SK-N-SH (cell line): ENCODE results near the gene RAB10. TPM values are rescaled to one million over a fixed set of nuclear protein-coding genes. Genes with fewer than 3 reads are reported as not detected.

ENCODE experiments used
- CTCF ChIA-PET: fragments of 300-600, 350-600 bp; formaldehyde crosslinking; extraction: SDS; loops from one replicate; lab custom pipeline; 2021; lab: Yijun Ruan, JAX
- POLR2A ChIA-PET: fragments of 350-600 bp; sonication (Branson Sonifier 250); formaldehyde crosslinking; extraction: SDS; loops from one replicate; lab custom pipeline; 2020; ENCODE audit warnings: antibody characterized with exemption, inconsistent platforms; lab: Yijun Ruan, JAX
- DNase-seq: peaks from one replicate; pipeline ENCODE4 v3.0.0; 2012
- H2AFZ ChIP-seq: fragments of 200-600 bp; sonication (generic); 2 replicates; pipeline ENCODE4 v1.8.1; 2016; ENCODE audit warnings: antibody characterized with exemption, mild to moderate bottlenecking, low read depth
- H3F3A ChIP-seq: fragments of 200-600 bp; sonication (generic); replicated peaks from 2 replicates; pipeline ENCODE3; 2016; ENCODE audit warnings: antibody characterized with exemption, mild to moderate bottlenecking; ENCODE audit not compliant: insufficient read depth
- H3K27ac ChIP-seq, 2 experiments: fragments of 200-500 bp in 1 of 2; fragments of 200-600 bp in 1 of 2; sonication (Bioruptor generic) in 1 of 2; sonication (generic), shearing (Covaris generic) in 1 of 2; 2 replicates each; pipeline versions ENCODE4 v1.5.1 to v1.6.1; 2014 to 2016; ENCODE audit warnings: low read depth in 2 of 2, inconsistent platforms in 1 of 2, low read length in 1 of 2, mild to moderate bottlenecking in 1 of 2, mixed read lengths in 1 of 2
- H3K27me3 ChIP-seq: fragments of 200-600 bp; sonication (generic), shearing (Covaris generic); 2 replicates; pipeline ENCODE4 v1.6.1; 2016; ENCODE audit warnings: mixed run types; ENCODE audit not compliant: insufficient read depth
- H3K36me3 ChIP-seq, 2 experiments: fragments of 200-500 bp in 1 of 2; fragments of 200-600 bp in 1 of 2; sonication (Bioruptor generic) in 1 of 2; sonication (generic) in 1 of 2; replicated peaks in 1 of 2; 2 replicates each; pipeline versions ENCODE3 to v1.5.1; 2014 to 2016; ENCODE audit warnings: low read length in 1 of 2, mild to moderate bottlenecking in 1 of 2; ENCODE audit not compliant: insufficient read depth in 2 of 2, control insufficient read depth in 1 of 2
- H3K4me1 ChIP-seq, 2 experiments: fragments of 200-500 bp in 1 of 2; fragments of 200-600 bp in 1 of 2; sonication (Bioruptor generic) in 1 of 2; sonication (generic), shearing (Covaris generic) in 1 of 2; 2 replicates each; pipeline versions ENCODE4 v1.5.1 to v1.6.1; 2014 to 2016; ENCODE audit warnings: low read depth in 1 of 2, low read length in 1 of 2, mixed run types in 1 of 2; ENCODE audit not compliant: insufficient read depth in 2 of 2, control insufficient read depth in 1 of 2
- H3K4me2 ChIP-seq: fragments of 200-600 bp; sonication (generic), shearing (Covaris generic); 2 replicates; pipeline ENCODE4 v1.6.1; 2017; ENCODE audit warnings: mixed run types
- H3K4me3 ChIP-seq, 2 experiments: fragments of 200-500 bp in 1 of 2; fragments of 200-600 bp in 1 of 2; sonication (Bioruptor generic) in 1 of 2; sonication (generic), shearing (Covaris generic) in 1 of 2; 2 replicates each; pipeline versions ENCODE4 v1.5.1 to v1.8.1; 2014 to 2016; ENCODE audit warnings: low read depth in 2 of 2, inconsistent platforms in 1 of 2, low read length in 1 of 2, mild to moderate bottlenecking in 1 of 2, mixed read lengths in 1 of 2, moderate library complexity in 1 of 2
- H3K79me2 ChIP-seq: fragments of 200-600 bp; sonication (generic); 2 replicates; pipeline ENCODE4 v1.8.1; 2017; ENCODE audit warnings: mild to moderate bottlenecking; ENCODE audit not compliant: insufficient read depth
- H3K9ac ChIP-seq: fragments of 200-600 bp; sonication (generic); 2 replicates; pipeline ENCODE4 v1.6.1; 2017; ENCODE audit warnings: mixed run types
- H3K9me2 ChIP-seq: fragments of 200-600 bp; sonication (generic); 2 replicates; pipeline ENCODE4 v1.6.1; 2017; ENCODE audit warnings: mixed run types
- H3K9me3 ChIP-seq: fragments of 200-600 bp; sonication (generic); 2 replicates; pipeline ENCODE4 v1.6.1; 2017; ENCODE audit warnings: mixed run types, mild to moderate bottlenecking, moderate library complexity
- H4K20me1 ChIP-seq: fragments of 200-600 bp; sonication (generic); 2 replicates; pipeline ENCODE4 v1.6.1; 2017; ENCODE audit warnings: mild to moderate bottlenecking, mixed run types; ENCODE audit not compliant: insufficient read depth
- CHD2 ChIP-seq: fragments of 150-350 bp; IDR thresholded peaks from 2 replicates; pipeline ENCODE4 v1.6.1; 2018; ENCODE audit warnings: low read length; ENCODE audit not compliant: partially characterized antibody
- EP300 ChIP-seq, 2 experiments: IDR thresholded peaks; 2 replicates each; pipeline versions ENCODE4 v1.4.0 to v1.6.1; 2012; ENCODE audit warnings: borderline replicate concordance in 1 of 2, low read depth in 1 of 2, low read length in 1 of 2
- EZH2phosphoT487 ChIP-seq: fragments of 200-600 bp; sonication (generic); IDR thresholded peaks from 2 replicates; pipeline ENCODE4 v1.6.1; 2017; ENCODE audit warnings: low read depth, mixed run types, mild to moderate bottlenecking, antibody characterized with exemption, moderate library complexity, borderline replicate concordance
- FOSL2 ChIP-seq: IDR thresholded peaks from 2 replicates; pipeline ENCODE4 v1.4.0; 2012; ENCODE audit warnings: low read depth, mild to moderate bottlenecking, moderate library complexity, borderline replicate concordance
- FOXJ3 ChIP-seq: sonication (generic); formaldehyde crosslinking; IDR thresholded peaks from 2 replicates; pipeline ENCODE4 v1.5.1; 2020; ENCODE audit warnings: mild to moderate bottlenecking, missing genetic modification reagents
- GABPA ChIP-seq: IDR thresholded peaks from 2 replicates; pipeline ENCODE4 v1.4.0; 2012; ENCODE audit warnings: low read depth, mild to moderate bottlenecking
- MEF2A ChIP-seq: IDR thresholded peaks from 2 replicates; pipeline ENCODE4 v1.4.0; 2012; ENCODE audit warnings: low read depth, borderline replicate concordance
- MXI1 ChIP-seq: IDR thresholded peaks from 2 replicates; pipeline ENCODE4 v1.6.1; 2012; ENCODE audit warnings: mild to moderate bottlenecking, low read depth, low read length, improper control_type of control experiment
- POLR2AphosphoS5 ChIP-seq: IDR thresholded peaks from 2 replicates; pipeline ENCODE4 v1.6.1; 2012; ENCODE audit warnings: low read depth, low read length
- RCOR1 ChIP-seq: fragments of 150-350 bp; IDR thresholded peaks from 2 replicates; pipeline ENCODE4 v1.6.1; 2017; ENCODE audit warnings: antibody characterized with exemption, low read length
- RFX5 ChIP-seq: IDR thresholded peaks from 2 replicates; pipeline ENCODE4 v1.6.1; 2012; ENCODE audit warnings: mild to moderate bottlenecking, improper control_type of control experiment, low read length
- RXRA ChIP-seq: IDR thresholded peaks from 2 replicates; pipeline ENCODE4 v1.4.0; 2012; ENCODE audit warnings: low read depth, mild to moderate bottlenecking, borderline replicate concordance
- TAF1 ChIP-seq: IDR thresholded peaks from 2 replicates; pipeline ENCODE4 v1.6.1; 2012; ENCODE audit warnings: low read depth, mild to moderate bottlenecking, low read length, moderate library complexity, borderline replicate concordance
- YY1 ChIP-seq: IDR thresholded peaks from 2 replicates; pipeline ENCODE4 v1.4.0; 2012; ENCODE audit warnings: low read depth, mild to moderate bottlenecking
- WGBS: methylation state at CpG from one replicate; pipeline ENCODE4 v1.1.6; 2017; ENCODE audit warnings: low lambda C conversion rate; 5-methylcytosine and 5-hydroxymethylcytosine counted together
- polyA plus RNA-seq, 3 experiments: library from polyadenylated mRNA; depleted of rRNA; stranded (reverse); fragments of >200 nt; gene quantifications; 2 replicates each; pipeline ENCODE4 v1.2.3, GENCODE V29; 2012
- TF ChIP-seq, protein P1 (sequence below): IDR thresholded peaks from 2 replicates; pipeline ENCODE4 v1.4.0; 2012; ENCODE audit warnings: low read depth, borderline replicate concordance
- TF ChIP-seq, protein P2 (sequence below): IDR thresholded peaks from 2 replicates; pipeline ENCODE4 v1.4.0; 2012; ENCODE audit warnings: low read depth, borderline replicate concordance
- TF ChIP-seq, protein P3 (sequence below): fragments of 150-350 bp; IDR thresholded peaks from 2 replicates; pipeline ENCODE4 v1.6.1; 2017; ENCODE audit warnings: antibody characterized with exemption, low read length, low read depth, borderline replicate concordance
- TF ChIP-seq, protein P4 (sequence below): IDR thresholded peaks from 2 replicates; pipeline ENCODE4; 2012

RAB10 gene
- polyA plus RNA-seq, 1 of the 3 experiments (the other 2 are of a cell fraction), result 47.5 TPM

DNA sequence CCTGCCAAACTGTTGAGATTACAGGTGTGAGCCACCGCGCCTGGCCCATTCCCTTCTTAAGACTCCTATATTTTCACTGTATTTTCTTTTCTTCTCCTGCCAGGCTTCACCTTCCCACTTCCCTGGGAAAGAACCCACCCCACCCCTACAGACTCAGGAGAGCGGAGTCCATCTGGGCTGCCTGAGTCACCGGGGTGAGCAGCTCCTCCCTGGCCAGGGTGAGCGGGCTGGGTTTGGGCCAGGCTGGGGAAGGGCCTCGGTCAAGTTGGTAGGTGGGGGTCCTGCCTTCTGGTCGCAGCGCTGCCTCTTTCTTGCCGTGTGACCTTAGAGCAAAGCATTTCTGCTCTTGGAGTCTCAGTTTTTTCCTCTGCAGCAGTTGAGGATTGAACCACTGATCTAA lies 136.9 kb downstream of the RAB10 start:
- CTCF ChIA-PET, result interaction anchor here (1.2 to 1.3 kb wide), 2 partner anchors 160 to 319 kb away, joined by 3 to 5 read pairs; no protein-coding TSS in a partner anchor

DNA sequence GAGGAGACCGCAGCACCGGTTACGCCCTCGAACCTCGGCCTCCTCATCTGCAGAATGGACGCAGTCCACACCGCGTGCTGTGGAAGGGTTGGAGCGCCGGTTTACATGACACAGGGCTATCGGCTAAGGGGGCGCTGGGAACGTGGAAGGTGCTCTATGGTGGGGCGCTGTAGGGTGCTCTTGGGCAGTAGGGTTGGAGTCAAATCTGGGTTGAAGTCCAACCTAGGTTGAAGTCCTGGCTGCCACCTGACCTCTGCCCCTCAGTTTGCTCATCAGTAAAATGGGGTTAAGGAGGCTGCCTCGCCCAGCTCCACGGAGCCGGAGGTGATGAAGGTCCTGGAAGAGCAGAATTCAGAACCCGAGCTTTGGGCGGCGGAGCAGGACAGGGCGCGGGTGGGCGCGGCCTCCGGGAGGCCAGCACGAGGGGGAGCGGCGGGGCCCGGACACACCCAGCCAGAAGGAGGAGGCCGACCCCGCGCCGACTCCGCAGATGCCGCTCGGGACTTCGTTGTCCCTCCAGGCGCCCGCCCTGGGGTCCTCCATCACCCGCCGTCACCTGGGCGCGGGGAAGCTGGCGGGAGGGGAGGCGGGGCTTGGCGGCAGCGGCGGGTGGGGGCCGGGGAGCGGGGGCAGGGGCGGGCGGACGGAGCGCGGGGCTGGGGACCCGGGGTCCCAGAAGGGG lies 138.4 kb downstream of the RAB10 start:
- Histone ChIP-seq H3K9ac (no peak overlapping the region), H3K4me2 (no peak overlapping the region), H3K27me3 (no peaks in the 10 kb centered on the region), H3K4me3 (peak overlapping the region; percentile 25 to 43; a peak in 3 of 4 replicates), H3K9me3 (no peaks in the 10 kb centered on the region), H4K20me1 (no peaks in the 10 kb centered on the region), H3K79me2 (no peaks in the 10 kb centered on the region), H3K27ac (no peak overlapping the region), H3K36me3 (no peaks in the 10 kb centered on the region), H3K4me1 (peaks cover 0 to 12% of the 10 kb centered on the region in 2 experiments; a peak in 1 of 4 replicates), H3F3A (no peaks in the 10 kb centered on the region), H3K9me2 (no peaks in the 10 kb centered on the region), H2AFZ (peak overlapping the region; percentile 70; the same call in 1 of the 2 replicates)
- WGBS, result 55% methylated on average over 23 of the region's 56 CpGs
- ChIA-PET POLR2A (interaction anchor here (0.6 to 1.1 kb wide), 2 partner anchors 9 to 294 kb away, joined by 3 read pairs; partner anchors contain the start of gene ASXL2), CTCF (interaction anchor here (0.8 to 1.2 kb wide), 7 partner anchors 18 to 390 kb away, joined by 3 to 5 read pairs (median 3); a partner anchor contains a TSS)
- no peak for DNase-seq
- TF ChIP-seq RFX5, result no peak
- TF ChIP-seq, protein P1, sequence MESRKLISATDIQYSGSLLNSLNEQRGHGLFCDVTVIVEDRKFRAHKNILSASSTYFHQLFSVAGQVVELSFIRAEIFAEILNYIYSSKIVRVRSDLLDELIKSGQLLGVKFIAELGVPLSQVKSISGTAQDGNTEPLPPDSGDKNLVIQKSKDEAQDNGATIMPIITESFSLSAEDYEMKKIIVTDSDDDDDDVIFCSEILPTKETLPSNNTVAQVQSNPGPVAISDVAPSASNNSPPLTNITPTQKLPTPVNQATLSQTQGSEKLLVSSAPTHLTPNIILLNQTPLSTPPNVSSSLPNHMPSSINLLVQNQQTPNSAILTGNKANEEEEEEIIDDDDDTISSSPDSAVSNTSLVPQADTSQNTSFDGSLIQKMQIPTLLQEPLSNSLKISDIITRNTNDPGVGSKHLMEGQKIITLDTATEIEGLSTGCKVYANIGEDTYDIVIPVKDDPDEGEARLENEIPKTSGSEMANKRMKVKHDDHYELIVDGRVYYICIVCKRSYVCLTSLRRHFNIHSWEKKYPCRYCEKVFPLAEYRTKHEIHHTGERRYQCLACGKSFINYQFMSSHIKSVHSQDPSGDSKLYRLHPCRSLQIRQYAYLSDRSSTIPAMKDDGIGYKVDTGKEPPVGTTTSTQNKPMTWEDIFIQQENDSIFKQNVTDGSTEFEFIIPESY, result no peak
- TF ChIP-seq RCOR1, result no peak
- no peak for TF ChIP-seq MXI1
- no peak for TF ChIP-seq EZH2phosphoT487
- TF ChIP-seq YY1, result no peak
- TF ChIP-seq RXRA, result no peak
- no peak for TF ChIP-seq CHD2
- TF ChIP-seq, protein P2, sequence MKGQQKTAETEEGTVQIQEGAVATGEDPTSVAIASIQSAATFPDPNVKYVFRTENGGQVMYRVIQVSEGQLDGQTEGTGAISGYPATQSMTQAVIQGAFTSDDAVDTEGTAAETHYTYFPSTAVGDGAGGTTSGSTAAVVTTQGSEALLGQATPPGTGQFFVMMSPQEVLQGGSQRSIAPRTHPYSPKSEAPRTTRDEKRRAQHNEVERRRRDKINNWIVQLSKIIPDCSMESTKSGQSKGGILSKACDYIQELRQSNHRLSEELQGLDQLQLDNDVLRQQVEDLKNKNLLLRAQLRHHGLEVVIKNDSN, result no peak
- TF ChIP-seq, protein P3, sequence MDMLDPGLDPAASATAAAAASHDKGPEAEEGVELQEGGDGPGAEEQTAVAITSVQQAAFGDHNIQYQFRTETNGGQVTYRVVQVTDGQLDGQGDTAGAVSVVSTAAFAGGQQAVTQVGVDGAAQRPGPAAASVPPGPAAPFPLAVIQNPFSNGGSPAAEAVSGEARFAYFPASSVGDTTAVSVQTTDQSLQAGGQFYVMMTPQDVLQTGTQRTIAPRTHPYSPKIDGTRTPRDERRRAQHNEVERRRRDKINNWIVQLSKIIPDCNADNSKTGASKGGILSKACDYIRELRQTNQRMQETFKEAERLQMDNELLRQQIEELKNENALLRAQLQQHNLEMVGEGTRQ, result no peak
- no peak for TF ChIP-seq POLR2AphosphoS5

More for the DNA sequence above, 136.9 kb downstream of the RAB10 start:
- no peaks in the 10 kb centered on the region for H4K20me1 ChIP-seq
- 86% methylated on average over 9 of the region's 9 CpGs for WGBS
- TF ChIP-seq EP300 (IDR thresholded peaks at IDR 0.05; ENCODE audit: borderline replicate concordance in 1 of 2, low read depth in 1 of 2, low read length in 1 of 2) (no peak), RCOR1 (no peak), RXRA (no peak), FOSL2 (no peak), MXI1 (no peak), GABPA (no peak), MEF2A (no peak), TAF1 (no peak), EZH2phosphoT487 (no peak), FOXJ3 (CRISPR knock-in tag) (no peak), CHD2 (no peak)
- TF ChIP-seq, protein P4, sequence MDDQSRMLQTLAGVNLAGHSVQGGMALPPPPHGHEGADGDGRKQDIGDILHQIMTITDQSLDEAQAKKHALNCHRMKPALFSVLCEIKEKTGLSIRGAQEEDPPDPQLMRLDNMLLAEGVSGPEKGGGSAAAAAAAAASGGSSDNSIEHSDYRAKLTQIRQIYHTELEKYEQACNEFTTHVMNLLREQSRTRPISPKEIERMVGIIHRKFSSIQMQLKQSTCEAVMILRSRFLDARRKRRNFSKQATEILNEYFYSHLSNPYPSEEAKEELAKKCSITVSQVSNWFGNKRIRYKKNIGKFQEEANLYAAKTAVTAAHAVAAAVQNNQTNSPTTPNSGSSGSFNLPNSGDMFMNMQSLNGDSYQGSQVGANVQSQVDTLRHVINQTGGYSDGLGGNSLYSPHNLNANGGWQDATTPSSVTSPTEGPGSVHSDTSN, result no peak
- TF ChIP-seq, protein P1, result no peak
- H3K4me2 ChIP-seq, result no peak overlapping the region
- no peak overlapping the region for H3K4me3 ChIP-seq
- H3K27ac ChIP-seq, result no peak overlapping the region
- no peaks in the 10 kb centered on the region for H3K79me2 ChIP-seq
- H3K9me2 ChIP-seq, result no peaks in the 10 kb centered on the region
- POLR2A ChIA-PET, result no interaction called here
- H3K4me1 ChIP-seq, result peaks cover 0 to 12% of the 10 kb centered on the region in 2 experiments; a peak in 1 of 4 replicates
- peak; percentile 26 for DNase-seq
- no peak overlapping the region for H3K9ac ChIP-seq
- no peaks in the 10 kb centered on the region for H3F3A ChIP-seq
- no peaks in the 10 kb centered on the region for H3K9me3 ChIP-seq
- no peaks in the 10 kb centered on the region for H3K27me3 ChIP-seq
- no peaks in the 10 kb centered on the region for H3K36me3 ChIP-seq
- H2AFZ ChIP-seq, result no peak overlapping the region
